GM19035 (cell line): ENCODE results near the gene ZNF438.

Source experiments
- ATAC-seq: cut with Tn5 transposase; IDR thresholded peaks from one replicate; pipeline ENCODE4 v1.9.1; 2021; ENCODE audit not compliant: unreplicated experiment

ZNF438 gene

GRCh38 chr10:30897547-30897946 lies 134.1 kb downstream of the ZNF438 start:
- ATAC-seq = no peak

GRCh38 chr10:30897048-30897447 lies 134.6 kb downstream of the ZNF438 start:
- no peak for ATAC-seq

GRCh38 chr10:30894221-30894620 lies 137.4 kb downstream of the ZNF438 start:
- ATAC-seq = no peak

- no peak for ATAC-seq
These were observed 138.5 kb downstream of the ZNF438 start for GRCh38 chr10:30893208-30893607.

- no peak for ATAC-seq
These were observed 143.8 kb downstream of the ZNF438 start for GRCh38 chr10:30887839-30888238.

- no peak for ATAC-seq
These were observed 146.2 kb downstream of the ZNF438 start for GRCh38 chr10:30885423-30885822.

GRCh38 chr10:30883751-30884150 lies 147.9 kb downstream of the ZNF438 start:
- no peak for ATAC-seq

- no peak for ATAC-seq
These were observed 148.5 kb downstream of the ZNF438 start for GRCh38 chr10:30883116-30883515.

- ATAC-seq = no peak
These were observed 149.4 kb downstream of the ZNF438 start for GRCh38 chr10:30882281-30882680.

GRCh38 chr10:30878920-30879319 lies 152.7 kb downstream of the ZNF438 start:
- no peak for ATAC-seq

- ATAC-seq = no peak
These were observed 154.6 kb downstream of the ZNF438 start for GRCh38 chr10:30877111-30877510.

- no peak for ATAC-seq
These were observed 158.3 kb downstream of the ZNF438 start for GRCh38 chr10:30873411-30873810.

- ATAC-seq = no peak
These were observed 160.8 kb downstream of the ZNF438 start for GRCh38 chr10:30870896-30871295.

- ATAC-seq = no peak
These were observed 162.1 kb downstream of the ZNF438 start for GRCh38 chr10:30869566-30869965.

GRCh38 chr10:30868611-30869010 lies 163.1 kb downstream of the ZNF438 start:
- ATAC-seq = no peak

GRCh38 chr10:30866896-30867295 lies 164.8 kb downstream of the ZNF438 start:
- ATAC-seq = no peak

GRCh38 chr10:30865141-30865926 lies 166.3 kb downstream of the ZNF438 start:
- ATAC-seq = no peak

GRCh38 chr10:30863516-30864210 lies 168.0 kb downstream of the ZNF438 start:
- no peak for ATAC-seq

GRCh38 chr10:30862486-30862885 lies 169.2 kb downstream of the ZNF438 start:
- no peak for ATAC-seq

GRCh38 chr10:30861976-30862375 lies 169.7 kb downstream of the ZNF438 start:
- no peak for ATAC-seq

- ATAC-seq = no peak
These were observed 170.4 kb downstream of the ZNF438 start for GRCh38 chr10:30861221-30861620.

GRCh38 chr10:30858499-30858898 lies 173.2 kb downstream of the ZNF438 start:
- ATAC-seq = no peak
